NCI-H1092 treated with DMSO at 0.1 percent for 48 hours (cell line): ENCODE measurements around the gene BMPR1A.
"Not testable (repeated sequence)": the region's sequence is repeated elsewhere in the genome, so short reads cannot be mapped to it uniquely, and the experiment has no call there.

Source experiments
- DNase-seq: peaks from one replicate; lab custom pipeline; 2025; lab: John Stamatoyannopoulos, UW

BMPR1A gene

GRCh38 chr10:86888585-86889381, 132.4 kb downstream of the BMPR1A start:
- DNase-seq: no peak

DNA sequence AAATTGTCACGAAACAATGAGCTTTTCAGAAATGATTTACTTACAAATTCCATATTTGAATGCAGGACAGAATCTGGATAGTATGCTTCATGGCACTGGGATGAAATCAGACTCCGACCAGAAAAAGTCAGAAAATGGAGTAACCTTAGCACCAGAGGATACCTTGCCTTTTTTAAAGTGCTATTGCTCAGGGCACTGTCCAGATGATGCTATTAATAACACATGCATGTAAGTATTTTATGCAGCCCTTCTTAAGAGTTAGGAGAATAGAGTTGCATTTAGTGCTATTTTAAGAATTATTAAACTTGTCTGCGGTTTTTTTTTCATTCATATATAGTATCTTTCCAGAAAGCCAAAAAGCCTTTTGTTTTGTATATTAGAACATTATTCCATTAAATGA, 133.6 kb downstream of the BMPR1A start:
- DNase-seq: no peak

GRCh38 chr10:86898511-86898910, 142.1 kb downstream of the BMPR1A start:
- no peak for DNase-seq

DNA sequence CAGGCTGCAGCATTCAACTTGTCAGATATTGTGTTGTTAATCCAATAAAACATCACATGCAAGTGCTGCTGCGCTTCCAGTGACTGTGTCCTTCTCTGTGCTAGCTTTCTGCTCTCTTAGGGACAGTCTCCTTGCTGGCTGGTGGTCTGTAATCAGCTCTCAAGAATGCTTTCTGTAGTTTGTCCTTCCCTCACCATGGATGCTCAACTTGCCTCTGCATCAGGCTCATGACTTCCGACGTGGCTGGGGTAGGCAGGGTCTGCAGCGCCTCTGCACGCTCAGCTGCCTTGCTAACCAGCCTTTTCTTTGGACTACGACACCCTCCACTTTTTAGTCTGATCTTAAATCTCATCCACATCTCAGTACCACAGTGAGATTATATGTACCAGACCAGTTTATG, 142.7 kb downstream of the BMPR1A start:
- DNase-seq: no peak

GRCh38 chr10:86899670-86900276, 143.4 kb downstream of the BMPR1A start:
- peak; percentile 14 for DNase-seq

DNA sequence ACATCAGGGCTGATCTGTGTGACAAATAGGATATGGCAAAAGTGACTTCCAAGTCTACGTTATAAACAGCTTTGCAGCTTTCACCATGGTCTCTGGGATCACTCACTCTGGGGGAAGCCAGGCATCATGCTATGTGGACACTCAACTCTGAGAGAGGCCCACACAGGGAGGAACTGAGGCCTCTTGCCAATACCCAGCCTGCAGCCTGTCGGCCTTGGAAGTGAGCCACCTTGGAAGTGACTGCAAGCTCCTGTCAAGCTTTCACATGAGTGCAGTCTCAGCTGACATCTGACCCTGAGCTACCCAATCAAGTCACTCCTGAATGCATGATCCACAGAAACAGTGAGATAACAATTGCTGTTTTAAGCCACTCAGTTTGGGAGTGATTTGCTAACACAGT, 144.5 kb downstream of the BMPR1A start:
- DNase-seq: no peak

- no peak for DNase-seq
These were observed 148.2 kb downstream of the BMPR1A start for GRCh38 chr10:86904600-86904999.

GRCh38 chr10:86905429-86905828, 149.0 kb downstream of the BMPR1A start:
- DNase-seq: no peak

GRCh38 chr10:86914734-86915133, 158.3 kb downstream of the BMPR1A start:
- DNase-seq: no peak

GRCh38 chr10:86918022-86918471, 161.6 kb downstream of the BMPR1A start:
- DNase-seq: no peak

DNA sequence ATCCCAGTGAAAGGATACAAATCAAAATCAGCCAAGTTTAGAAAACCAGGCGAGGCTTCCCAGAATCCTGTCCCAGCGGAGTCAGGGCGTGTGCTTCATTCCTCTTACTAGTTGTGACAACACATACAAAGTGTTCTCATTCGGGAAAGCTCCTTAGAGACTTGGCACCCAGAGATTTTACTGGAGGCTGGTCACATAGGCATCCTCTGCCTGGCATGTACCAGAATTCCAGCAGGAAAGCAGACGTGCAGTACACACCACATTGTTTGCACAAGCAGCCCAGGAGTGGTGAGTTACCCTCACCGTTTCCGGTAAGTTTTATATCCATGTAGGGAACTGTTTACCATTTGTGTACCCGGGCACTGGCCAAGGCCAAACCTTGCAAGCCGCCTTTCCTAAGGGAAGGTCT, 166.1 kb downstream of the BMPR1A start:
- DNase-seq: no peak

- DNase-seq: no peak
These were observed 173.3 kb downstream of the BMPR1A start for GRCh38 chr10:86929468-86930380.

- no peak for DNase-seq
These were observed 175.5 kb downstream of the BMPR1A start for GRCh38 chr10:86931872-86932271.

GRCh38 chr10:86932674-86933073, 176.3 kb downstream of the BMPR1A start:
- no peak for DNase-seq

GRCh38 chr10:86934162-86934711, 177.8 kb downstream of the BMPR1A start:
- not testable (repeated sequence) for DNase-seq

DNA sequence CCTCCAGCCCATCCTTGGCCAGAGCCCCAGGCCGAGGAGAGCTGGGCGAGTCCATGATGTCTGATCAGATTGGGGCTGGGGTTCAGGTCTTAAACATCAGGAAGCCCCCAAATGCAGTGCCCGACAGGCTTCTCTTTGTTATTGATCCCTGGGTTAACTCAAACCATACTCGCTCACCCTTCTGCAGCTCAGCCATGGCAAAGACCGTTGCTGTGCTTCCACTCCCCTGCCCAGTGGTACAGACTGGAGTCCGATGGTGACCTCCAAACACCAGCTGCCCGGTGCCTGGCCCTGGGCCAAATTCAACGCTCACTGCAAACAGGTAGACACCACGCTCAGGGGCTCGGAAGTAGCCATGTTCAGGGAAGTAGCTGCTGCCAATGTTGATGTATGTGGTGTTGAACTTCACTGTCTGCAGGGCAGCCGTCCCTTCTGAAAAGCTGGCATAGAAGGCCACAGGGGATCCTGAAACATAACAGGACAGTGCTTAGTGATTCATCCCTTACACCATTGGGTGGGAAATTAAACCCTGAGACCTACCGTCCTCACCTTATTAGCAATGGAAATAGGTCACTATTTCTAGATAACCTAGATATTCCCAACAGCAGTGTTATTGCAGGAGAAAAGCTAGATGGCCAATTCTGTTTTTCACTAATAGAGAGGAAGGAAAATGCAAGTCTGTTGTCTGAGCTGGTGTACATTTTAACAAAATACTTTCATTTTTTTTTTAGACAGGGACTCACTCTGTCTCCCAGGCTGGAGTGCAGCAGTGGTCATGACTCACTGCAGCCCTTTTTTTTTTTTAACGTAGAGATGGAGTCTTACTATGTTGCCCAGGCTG, 180.5 kb downstream of the BMPR1A start:
- DNase-seq: peak; percentile 5

- no peak for DNase-seq
These were observed 181.2 kb downstream of the BMPR1A start for GRCh38 chr10:86937502-86938154.

- DNase-seq: no peak
These were observed 181.8 kb downstream of the BMPR1A start for GRCh38 chr10:86938260-86938659.

GRCh38 chr10:86940076-86940475, 183.7 kb downstream of the BMPR1A start:
- not testable (repeated sequence) for DNase-seq

GRCh38 chr10:86940677-86941076, 184.3 kb downstream of the BMPR1A start:
- no peak for DNase-seq

- no peak for DNase-seq
These were observed 185.0 kb downstream of the BMPR1A start for GRCh38 chr10:86941426-86941825.
